SIG-M5 treated with dmso at 0.1 percent for 504 hours (cell line): ENCODE measurements around the gene DLL4.
"Not testable (repeated sequence)": the region's sequence is repeated elsewhere in the genome, so short reads cannot be mapped to it uniquely, and the experiment has no call there.

ENCODE experiments used
- DNase-seq: peaks from one replicate; lab custom pipeline; 2025; ENCODE audit not compliant: unreplicated experiment; lab: John Stamatoyannopoulos, UW

DLL4 gene

DNA sequence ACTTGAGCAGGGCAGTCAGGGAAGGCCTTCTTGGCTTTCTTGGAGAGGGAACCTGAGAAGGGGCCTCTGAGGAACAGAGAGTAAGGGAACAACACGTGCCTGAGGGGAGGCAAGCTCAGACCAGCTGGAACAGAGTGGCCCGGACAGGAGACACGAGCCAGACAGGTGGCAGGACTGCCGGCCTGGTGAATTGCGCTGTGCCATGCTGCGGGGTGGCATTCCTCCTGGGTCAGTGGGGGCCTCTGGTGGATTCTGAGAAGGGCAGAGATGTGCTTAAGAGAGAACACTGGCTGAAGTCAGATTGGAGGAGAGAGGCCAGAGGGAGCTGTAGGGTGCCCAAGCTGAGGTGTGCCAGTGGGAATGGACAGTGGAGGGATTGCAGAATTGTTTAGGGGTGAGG lies 29.0 kb downstream of the DLL4 start:
- no peak for DNase-seq

DNA sequence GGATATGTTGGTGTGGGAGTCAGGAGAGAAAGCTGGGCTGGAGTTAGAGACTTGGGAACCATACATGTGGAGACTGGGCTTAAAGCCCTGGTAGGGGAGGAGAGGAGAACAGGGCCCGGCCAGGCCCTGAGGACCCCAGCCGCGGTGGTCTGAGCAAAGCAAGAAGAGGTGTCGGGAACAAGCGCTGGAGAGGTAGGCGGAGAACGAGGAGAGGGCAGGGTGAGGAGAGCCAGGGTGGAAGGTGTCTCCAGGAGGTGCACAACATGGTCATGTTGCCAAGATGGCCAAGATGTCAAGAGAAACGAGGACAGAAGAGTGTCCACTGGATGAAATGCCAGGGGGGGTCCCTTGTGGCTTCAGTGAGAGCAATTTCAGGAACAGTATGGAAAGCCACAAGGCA lies 29.6 kb downstream of the DLL4 start:
- DNase-seq: no peak

DNA sequence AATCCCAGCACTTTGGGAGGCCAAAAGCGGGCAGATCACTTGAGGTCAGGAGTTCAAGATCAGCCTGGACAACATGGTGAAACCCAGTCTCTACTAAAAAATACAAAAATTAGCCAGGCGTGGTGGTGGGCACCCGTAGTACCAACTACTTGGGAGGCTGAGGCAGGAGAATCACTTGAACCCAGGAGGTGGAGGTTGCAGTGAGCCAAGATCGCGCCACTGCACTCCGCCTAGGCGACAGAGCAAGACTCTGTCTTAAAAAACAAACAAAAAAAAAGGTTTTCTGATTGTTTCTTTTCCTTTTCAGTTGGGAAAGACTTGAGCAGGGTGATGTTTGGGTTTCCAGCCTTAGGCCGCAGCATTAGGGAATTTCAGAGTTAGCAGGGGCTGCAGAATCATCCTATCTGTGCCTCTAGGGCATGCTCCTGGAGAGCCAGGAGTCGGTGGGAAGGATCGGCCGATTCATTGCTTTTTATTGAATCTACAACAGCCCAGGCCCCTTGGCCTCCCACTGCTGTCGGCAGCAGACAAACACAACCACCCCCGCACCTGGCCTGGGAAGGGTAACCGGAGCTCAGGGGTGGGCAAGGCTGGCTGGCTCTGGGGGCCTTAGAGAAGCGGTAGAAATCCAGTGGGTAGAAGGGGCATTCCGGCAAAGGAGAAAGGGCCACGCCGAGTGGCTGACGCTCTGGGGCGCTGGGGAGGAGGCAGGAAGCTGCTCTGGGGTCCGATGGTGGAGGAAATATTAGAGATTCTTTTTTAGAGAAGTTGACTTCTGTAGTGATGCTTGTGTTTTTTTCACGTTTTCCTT lies 30.4 kb downstream of the DLL4 start:
- DNase-seq: no peak

DNA sequence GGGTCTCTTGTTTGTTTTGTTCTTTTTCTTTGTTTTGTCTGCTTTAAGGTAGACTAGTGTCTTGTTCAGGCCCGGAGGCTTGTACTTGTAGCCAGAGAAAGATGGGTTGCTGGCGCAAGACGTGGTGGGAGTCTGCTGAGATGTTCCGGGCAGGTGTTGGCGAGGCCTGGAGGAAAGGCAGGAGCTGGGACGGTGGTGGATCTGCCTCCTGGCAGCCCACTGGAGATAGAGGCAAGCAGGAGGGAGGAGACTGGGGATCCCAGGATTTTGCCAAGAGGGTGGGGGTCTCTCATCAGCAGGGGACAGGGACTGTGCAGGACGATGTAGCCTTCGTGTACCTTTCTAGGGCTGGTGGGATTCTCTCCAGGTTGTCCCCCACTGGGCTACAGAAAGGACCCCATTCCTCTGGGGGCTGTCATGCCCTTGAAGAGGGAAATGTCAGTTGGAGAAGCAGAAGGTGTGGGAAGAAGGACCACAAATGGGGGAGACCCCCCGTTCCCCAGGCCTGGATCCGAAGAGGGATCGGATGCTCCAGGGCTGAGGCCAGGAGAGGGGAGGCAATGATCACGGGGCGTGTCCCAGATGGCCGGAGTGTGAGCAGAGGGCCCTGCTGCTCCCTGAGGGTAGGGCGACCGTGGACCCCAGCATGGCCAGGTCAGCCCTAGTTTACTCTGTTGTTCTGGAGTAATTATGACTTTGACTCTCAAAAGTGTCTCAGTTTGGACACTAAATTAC lies 31.2 kb downstream of the DLL4 start:
- DNase-seq: no peak

DNA sequence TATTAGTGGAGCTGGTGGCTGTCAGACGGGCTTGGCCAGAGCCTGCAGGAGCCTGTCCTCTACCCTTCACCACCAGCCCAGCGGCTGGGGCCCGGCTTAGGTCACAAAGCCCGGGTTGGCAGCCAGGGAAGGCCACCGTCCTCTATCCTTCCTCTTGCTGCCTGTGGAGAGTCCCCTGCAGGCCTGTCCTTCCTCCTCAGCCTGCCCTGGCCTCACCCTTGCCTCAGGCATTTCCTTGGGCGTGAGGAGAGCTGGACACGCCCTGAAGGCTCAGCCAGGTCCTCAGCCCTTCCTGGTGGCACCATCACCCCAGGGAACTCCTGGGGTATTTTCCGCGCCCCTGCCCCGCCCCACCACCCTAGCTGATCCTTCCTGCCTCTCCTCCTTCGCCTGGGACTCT lies 31.8 kb downstream of the DLL4 start:
- no peak for DNase-seq

DNA sequence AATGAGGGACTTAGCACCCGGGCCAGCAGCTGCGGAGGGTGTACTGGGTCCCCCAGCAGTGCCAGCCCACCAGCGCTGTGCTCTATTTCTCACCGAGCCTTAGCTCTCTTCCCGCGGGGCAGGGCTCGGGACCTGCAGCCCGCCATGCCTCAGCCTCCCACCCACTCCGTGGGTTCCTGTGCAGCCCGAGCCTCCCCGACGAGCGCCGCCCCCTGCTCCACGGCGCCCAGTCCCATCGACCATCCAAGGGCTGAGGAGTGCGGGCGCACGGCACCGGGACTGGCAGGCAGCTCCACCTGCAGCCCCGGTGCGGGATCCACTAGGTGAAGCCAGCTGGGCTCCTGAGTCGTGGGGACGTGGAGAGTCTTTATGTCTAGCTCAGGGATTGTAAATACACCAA lies 32.6 kb downstream of the DLL4 start:
- DNase-seq: not testable (repeated sequence)

DNA sequence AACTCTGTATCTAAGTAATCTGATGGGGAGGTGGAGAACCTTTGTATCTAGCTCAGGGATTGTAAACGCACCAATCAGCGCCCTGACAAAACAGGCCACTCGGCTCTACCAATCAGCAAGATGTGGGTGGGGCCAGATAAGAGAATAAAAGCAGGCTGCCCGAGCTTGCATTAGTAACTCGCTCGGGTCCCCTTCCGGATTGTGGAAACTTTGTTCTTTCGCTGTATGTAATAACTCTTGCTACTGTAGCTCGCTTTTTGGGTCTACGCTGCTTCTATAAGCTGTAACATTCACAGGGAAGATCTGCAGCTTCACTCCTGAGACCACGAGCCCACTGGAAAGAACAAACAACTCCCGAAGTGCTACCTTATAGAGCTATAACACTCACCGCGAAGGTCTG lies 33.2 kb downstream of the DLL4 start:
- DNase-seq: not testable (repeated sequence)

DNA sequence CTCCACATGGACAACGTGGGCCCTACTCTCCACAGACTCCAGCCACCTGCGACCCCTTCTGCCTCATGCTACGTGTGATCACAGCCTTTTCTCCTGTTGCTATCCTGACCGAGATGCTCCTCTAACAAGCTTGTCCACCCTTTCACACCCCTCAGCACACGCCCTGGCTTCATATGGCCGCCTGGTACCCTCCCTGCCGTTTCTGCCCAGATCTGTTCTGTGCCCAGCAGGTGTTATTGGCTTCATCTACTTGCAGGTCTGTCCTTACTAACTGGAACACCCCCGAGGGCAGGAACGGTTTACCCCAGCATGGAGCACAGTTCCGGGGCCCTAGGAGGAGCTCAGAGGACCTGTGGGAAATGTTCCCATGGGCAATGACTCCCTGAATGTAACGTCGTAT lies 34.1 kb downstream of the DLL4 start:
- DNase-seq: no peak

DNA sequence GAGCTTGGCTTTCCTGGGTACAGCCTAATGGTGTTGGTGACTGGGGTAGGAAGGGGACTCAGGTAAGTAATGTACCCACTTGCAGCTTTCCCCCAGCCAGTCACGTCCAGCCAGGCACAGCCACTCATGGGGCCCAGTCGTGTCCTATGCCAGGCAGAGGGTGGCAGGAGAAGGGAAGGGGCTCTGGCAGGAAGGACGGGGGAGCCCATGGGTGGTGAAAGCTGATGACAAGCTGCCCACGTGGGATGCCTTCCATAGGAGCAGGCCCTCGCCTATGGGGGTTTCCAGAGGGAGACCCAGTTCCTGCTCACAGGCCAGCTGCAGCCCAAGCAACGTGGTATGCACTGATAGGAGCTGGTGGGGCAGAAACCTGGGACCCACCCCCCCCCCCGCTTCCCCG lies 34.9 kb downstream of the DLL4 start:
- DNase-seq: no peak

DNA sequence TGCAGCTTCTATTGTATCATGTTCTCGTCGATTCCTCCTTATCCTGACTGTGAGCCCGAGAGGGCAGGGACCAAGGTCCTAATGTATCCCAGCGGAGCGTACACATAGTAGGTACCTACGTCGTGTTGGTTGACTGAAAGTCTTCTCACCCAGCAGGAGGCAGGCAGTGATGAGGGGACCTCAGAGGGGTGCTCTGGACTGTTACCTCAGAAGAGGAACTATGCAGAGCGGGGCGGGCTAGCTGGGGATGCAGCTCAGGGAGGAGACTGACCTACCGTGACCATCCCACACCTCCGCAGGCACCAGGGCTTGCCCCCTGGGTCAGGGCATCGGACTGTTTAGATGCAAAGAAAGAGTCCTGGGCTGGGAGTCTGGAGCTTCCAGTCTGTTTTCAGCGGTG lies 35.5 kb downstream of the DLL4 start:
- no peak for DNase-seq

DNA sequence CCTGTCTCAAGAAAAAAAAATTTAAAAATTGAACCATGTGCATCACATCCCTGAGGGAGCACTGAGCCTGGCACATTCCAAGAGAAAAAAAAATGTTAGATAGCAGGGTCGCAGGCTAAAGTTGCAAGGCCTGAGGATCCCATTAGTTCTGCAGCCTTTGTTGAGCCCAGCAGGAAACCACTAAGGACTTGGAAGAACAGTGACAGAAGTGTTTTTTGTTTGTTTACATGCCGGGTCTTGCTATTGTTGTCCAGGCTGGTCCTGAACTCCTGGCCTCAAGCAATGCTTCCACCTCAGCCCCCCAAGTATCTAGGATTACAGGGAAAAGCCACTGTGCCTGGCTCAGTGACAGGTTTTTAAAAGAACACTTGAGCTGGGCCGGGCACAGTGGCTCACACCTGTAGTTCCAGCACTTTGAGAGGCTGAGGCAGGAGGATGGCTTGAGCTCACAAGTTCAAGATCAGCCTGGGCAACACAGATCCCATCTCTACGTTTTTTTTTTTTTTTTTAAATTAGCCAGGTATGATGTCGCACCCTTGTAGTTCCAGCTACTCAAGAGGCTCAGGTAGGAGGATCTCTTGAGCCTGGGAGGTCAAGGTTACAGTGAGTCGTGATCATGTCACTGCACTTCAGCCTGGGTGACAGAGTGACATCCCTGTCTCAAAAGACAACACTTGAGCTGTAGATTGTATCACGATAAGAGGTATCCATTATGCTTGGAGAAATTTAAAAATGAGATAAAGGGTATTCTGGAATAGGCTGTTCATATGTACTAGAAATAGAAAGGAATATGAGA lies 39.3 kb downstream of the DLL4 start:
- no peak for DNase-seq

DNA sequence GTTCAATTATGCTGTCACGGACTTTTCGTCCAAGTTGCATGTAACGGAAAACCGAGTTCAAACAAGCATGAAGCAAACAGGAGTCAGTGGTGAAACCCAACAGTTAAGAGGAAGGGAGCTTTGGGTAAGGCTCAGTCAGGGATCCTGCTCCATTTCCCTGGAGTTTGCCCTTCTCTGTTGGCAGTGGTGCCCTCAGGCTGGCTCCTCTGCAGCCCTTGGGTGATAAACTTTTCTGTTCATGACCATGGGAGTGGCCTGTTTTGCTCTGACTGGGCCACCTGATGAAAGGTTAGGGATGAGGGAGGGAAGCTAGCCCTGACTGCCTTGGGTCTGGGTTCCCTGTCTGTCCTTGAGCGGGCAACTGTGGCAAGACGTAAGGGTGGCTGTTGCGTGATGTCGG lies 40.2 kb downstream of the DLL4 start:
- DNase-seq: no peak

DNA sequence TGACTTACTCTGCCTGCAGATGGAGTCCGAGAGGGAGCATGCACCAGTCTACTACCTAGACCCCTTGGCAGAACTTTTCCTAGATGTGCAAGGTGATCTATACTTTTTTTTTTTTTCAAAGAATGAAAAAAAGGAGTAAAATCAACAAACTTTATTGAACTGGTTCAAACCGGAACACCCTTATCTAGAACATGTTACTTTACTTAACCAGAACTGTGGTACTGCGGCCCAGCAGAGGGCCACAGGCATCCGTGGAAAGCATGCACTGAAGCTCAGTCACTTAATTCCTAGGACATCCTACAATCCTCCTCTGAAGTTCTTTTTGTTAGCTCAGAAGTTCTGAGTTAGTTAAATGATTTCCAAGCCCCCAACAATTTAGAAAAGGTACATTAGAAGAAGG lies 45.7 kb downstream of the DLL4 start:
- DNase-seq: no peak

DNA sequence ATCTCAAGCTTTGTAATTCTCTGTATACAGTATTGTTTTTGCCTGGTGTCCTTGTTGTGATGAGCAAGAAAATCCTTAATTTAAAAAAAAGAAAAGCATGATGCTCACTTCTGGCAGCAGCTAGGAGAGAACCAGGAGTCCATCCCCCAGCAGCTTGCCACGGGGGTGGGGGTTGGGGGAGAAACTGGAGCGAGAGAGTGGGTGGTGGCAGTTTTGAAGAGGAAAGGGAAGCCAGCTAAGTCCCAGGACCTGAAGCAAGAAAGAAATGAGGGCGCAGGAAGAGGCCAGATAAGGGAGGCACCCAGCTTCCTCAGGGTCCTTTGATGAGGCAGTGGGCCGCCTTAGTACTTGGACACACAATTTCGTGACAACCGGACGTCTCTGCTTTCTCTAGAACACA lies 47.7 kb downstream of the DLL4 start:
- no peak for DNase-seq

DNA sequence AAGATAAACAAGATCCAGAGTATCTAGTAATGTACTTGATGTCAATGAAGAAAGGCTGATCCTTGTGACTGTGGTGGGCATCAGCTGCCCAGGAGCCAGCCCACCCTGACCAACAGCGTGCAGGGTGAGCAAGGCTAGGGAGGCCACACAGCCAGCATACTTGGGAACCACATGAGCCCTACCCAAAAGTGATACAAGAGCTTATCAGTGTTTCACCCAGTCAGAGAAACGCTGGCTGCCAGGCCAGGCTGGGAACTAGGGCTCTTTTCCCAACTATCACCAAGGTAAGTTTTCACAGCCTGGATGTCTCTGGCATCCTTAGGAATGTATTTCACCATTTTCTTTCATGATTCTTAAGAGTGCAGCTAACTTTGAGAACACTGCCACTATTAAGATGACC lies 49.0 kb downstream of the DLL4 start:
- no peak for DNase-seq

DNA sequence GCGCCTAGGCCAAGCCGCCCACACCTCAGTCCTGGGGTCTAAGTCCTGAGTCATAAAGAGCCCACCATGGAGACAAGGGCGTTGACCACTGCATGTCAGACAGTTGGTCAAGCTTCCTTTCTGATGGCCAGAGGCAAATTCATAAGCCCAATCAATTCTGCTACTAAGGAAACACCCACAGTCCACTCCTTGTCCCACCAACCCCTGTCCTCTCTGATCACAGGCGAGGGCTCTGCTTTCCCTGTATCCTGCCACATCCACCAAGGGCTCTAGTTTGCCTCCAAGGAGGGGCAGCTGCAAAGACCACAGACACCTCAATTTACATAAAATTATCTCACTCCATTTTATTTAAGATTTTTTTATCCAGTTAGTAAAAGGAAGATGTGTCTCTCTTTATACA lies 49.4 kb downstream of the DLL4 start:
- DNase-seq: no peak

DNA sequence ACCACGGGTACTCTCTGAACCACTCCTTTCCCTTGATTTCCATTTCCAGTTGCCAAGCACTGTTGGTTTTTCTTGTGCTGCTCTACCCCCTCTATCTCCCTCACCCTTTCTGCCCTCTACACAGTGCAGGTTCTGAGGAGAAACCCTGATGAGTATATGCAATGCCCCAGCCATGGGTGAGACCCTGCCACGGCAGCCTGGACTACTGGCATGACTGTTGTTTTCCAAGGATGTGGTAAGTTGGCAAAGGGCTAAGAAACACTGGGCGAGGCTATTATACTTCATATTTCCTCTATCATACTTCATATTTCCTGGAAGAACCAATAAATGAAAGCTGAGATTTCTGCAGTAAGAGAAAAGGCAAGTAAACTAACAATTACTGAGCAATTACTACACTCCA lies 52.0 kb downstream of the DLL4 start:
- no peak for DNase-seq

DNA sequence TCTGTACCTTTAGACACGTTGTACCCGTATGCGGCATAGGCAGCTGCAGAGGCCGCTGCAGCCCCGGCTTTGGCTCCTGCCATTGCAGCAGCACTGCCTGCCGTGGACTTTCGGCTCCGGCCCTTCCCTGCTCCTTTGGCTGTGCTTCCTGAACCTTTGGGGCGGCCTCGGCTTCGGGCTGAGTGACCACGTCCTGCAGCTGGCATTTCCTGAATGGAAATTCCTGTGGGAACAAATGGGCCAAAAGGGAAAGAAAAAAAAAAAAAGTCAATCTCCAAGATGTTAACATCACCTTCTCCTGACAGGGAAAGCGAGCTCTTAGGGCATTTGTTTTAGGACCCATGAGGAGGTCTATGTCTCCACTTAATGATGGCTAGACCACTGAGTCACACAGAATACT lies 53.7 kb downstream of the DLL4 start:
- DNase-seq: no peak

DNA sequence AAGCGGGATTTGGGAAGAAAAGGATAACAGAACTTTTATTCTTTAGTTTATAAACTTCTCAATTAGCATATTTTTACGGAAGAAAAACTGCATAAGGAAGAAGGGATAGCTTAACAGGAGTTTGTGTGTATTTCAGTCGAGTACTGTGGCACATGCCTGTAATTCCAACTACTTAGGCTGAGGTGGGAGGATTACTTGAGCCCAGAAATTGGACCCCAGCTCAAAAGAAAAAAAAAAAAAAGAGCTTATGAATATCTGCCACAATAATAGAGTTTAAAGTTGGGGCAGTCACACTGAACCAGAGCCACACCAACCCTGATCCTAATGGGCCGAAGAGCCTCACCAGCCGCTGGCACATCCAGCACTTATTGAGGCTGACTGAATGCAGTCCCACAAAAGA lies 55.3 kb downstream of the DLL4 start:
- no peak for DNase-seq

DNA sequence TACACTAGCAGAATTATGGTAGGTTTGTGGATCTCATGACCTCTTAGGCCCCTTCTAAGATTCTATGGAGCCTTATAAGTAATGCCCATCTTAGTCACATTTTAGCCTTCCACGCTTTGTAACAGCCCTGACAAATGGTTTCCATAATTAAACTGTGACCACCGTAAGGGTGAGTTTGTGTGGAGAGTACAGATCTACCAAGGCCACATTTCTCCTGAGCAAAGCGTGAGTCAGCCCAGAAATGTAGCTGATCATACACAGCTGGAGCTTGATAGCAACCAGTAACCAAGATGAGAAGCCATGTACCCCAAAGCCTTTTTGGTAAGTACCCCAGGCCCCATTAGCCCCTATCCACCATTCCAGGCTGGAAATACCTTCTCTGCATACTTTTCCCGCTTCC lies 55.8 kb downstream of the DLL4 start:
- DNase-seq: no peak

DNA sequence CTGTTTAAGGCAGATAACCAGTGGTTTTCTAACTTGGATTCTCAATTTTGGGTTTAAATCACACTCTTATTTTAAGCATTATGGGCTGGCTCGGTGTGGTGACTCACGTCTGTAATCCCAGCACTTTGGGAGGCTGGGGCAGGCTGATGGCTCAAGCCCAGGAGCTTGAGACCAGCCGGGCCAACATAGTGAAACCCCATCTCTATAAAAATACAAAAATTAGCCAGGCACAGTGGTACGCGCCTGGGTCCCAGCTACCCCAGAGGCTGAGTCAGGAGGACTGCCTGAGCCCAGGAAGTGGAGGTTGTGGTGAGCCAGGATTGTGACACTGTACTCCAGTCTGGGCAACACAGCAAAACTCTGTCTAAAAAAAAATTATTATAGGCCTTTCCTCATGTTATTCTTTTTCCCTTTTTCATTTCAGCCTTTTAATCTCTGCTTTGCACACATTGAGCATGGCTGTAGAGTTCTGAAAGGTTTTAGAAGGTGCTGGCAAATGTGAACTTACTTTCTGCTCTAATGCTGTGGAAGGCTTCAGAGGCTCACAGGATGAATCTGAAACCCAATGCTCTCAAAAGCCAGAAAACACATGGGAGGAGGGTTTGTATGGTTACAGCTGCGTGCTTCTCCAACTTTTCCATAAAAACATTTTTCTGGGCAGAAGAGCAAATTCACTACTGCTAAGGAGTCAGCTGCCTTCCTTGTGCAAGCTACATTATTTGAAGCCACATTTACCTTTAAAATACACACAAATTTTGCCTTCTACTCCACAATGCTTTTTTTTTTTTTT lies 56.6 kb downstream of the DLL4 start:
- DNase-seq: no peak
